OCI-M1 (cell line): ENCODE results near the gene EEF2K.

Experiments
- DNase-seq: peaks from one replicate; lab custom pipeline; 2025; lab: John Stamatoyannopoulos, UW

Gene EEF2K

GRCh38 chr16:22252317-22252716 is 46.2 kb downstream of the EEF2K start:
- DNase-seq = no peak

GRCh38 chr16:22253272-22253671 is 47.2 kb downstream of the EEF2K start:
- no peak for DNase-seq

GRCh38 chr16:22255335-22255734 is 49.3 kb downstream of the EEF2K start:
- DNase-seq = peak; percentile 20

GRCh38 chr16:22257440-22257839 is 51.4 kb downstream of the EEF2K start:
- no peak for DNase-seq

- no peak for DNase-seq
These were observed 54.4 kb downstream of the EEF2K start for GRCh38 chr16:22260490-22260889.

GRCh38 chr16:22262460-22262859 is 56.4 kb downstream of the EEF2K start:
- no peak for DNase-seq

GRCh38 chr16:22264786-22265185 is 58.7 kb downstream of the EEF2K start:
- DNase-seq = no peak

GRCh38 chr16:22265351-22265750 is 59.3 kb downstream of the EEF2K start:
- DNase-seq = no peak

GRCh38 chr16:22266546-22266945 is 60.5 kb downstream of the EEF2K start:
- no peak for DNase-seq

GRCh38 chr16:22267764-22268163 is 61.7 kb downstream of the EEF2K start:
- no peak for DNase-seq

GRCh38 chr16:22270525-22270924 is 64.4 kb downstream of the EEF2K start:
- DNase-seq = peak; percentile 44

GRCh38 chr16:22272870-22273650 is 67.0 kb downstream of the EEF2K start:
- no peak for DNase-seq

GRCh38 chr16:22274916-22275315 is 68.8 kb downstream of the EEF2K start:
- DNase-seq = no peak

- DNase-seq = no peak
These were observed 72.6 kb downstream of the EEF2K start for GRCh38 chr16:22278441-22279230.

GRCh38 chr16:22282254-22282892 is 76.3 kb downstream of the EEF2K start:
- peak; percentile 47 for DNase-seq

- DNase-seq = no peak
These were observed 78.6 kb downstream of the EEF2K start for GRCh38 chr16:22284637-22285036.

GRCh38 chr16:22285080-22285479 is 79.0 kb downstream of the EEF2K start:
- DNase-seq = no peak

GRCh38 chr16:22291020-22291419 is 84.9 kb downstream of the EEF2K start:
- DNase-seq = no peak

- DNase-seq = peak; percentile 79
These were observed 85.8 kb downstream of the EEF2K start for GRCh38 chr16:22291860-22292318.

GRCh38 chr16:22292320-22292719 is 86.2 kb downstream of the EEF2K start:
- DNase-seq = peak; percentile 35

- DNase-seq = no peak
These were observed 87.3 kb downstream of the EEF2K start for GRCh38 chr16:22293137-22294106.
